Activated CD8-positive, alpha-beta memory T cell treated with anti-CD3 and anti-CD28 coated beads for 48 hours (primary cell): Measurements from ENCODE around the gene KRT33B.
"Not testable (repeated sequence)": the region's sequence is repeated elsewhere in the genome, so short reads cannot be mapped to it uniquely, and the experiment has no call there.

ENCODE experiments used
- DNase-seq, 3 experiments: peaks; one replicate each; pipeline ENCODE4 v3.0.0-alpha.2; 2020; ENCODE audit warnings: low read depth in 2 of 3, low spot score in 2 of 3

The KRT33B gene

GRCh38 chr17:41394254-41394996 lies 24.8 kb upstream of the KRT33B start:
- DNase-seq: no peak

- DNase-seq: no peak
Observed at GRCh38 chr17:41393826-41394225, 24.2 kb upstream of the KRT33B start.

DNA sequence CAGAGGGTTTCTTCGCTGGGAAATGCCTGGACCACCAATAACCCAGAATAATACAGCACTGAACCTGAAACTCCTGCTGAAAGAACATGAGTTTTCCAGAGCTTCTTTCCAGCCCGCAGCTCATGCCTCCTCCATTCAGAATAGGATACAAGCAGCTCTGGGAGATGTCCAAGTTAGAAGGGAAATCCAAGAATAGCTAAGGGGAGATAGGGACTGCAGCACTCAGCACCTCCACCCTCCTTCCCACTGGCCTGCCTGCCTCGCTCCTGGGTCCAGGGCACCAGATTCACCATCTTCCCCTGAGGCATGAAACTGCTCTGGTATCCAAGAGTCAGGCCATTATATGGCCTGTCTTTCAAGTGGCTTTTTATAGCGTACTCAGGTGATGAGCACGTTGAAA lies 23.7 kb upstream of the KRT33B start:
- no peak for DNase-seq

- DNase-seq: no peak
Observed at GRCh38 chr17:41392278-41392677, 22.7 kb upstream of the KRT33B start.

DNA sequence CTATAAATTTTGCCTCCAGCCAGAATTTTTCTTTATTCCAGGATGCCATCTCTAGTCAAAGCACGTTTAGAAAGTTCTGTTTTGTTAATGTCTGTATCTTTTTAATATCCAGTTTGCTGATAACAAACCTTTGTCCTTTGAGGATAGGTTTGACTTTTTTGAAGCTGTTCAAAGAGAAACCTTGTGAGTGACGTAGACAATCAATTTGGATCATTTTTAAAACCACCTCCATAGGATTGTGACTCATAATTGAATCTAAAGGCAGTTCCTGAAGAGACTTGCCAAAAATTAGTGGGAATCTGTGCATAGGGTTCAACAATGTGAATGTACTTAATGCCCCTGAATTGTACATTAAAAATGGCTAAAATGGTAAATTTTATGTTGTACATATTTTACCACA lies 21.9 kb upstream of the KRT33B start:
- DNase-seq: no peak

- DNase-seq: no peak
Observed at GRCh38 chr17:41390411-41390938, 20.9 kb upstream of the KRT33B start.

DNA sequence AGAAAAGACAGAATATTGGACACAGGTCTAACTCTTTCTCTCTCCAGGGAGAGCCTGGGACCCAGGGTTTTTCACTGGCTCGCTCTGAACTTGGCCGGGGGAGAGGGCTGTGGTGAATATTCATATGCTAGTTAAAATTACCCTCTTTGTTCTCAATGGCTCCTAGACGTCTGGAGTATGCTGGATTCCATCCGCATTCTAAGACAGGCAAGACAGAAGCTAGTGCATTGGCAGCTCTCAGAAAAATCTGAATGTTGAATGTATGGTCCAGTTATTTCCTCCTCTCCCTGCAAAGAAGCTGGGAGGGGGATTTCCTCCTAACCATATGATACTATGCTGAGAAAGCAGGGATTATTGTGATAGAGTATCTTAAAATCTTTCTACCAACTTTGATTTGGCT lies 18.1 kb upstream of the KRT33B start:
- DNase-seq: no peak

DNA sequence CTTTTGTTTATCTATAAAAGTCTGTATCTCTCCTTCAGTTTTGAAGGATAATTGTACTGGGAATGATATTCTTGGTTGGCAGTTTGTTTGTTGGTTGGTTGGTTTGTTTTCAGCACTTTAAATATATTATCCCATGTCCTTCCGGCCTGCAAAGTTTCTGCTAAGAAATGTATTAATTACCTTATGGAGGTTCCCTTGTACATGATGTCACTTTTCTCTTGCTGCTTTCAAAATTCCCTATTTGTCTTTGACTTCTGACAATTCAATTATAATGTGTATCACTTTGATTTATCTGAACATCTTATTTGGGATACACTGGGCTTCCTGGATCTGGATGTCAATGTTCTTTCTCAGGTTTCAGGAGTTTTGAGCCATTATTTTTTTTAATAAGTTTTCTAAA lies 16.6 kb upstream of the KRT33B start:
- no peak for DNase-seq

DNA sequence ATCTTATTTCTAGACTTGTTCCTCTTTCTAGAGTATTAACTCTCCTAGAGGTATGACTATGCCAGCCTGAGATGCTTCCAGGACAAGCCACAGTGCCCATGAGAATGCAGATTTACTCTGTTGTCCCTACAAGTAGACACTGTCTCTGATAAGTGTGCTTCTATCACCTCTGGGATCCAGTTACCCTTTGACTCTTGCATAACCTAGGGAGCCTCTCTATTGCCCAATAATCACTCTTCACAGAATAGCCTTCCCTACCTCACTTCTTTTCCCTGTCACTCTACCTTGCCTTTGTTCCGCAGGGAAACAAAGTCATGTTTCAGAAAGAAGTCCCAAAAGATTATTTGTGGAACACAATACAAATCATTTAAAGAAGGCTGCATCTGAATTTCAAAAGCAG lies 14.1 kb upstream of the KRT33B start:
- DNase-seq: no peak

DNA sequence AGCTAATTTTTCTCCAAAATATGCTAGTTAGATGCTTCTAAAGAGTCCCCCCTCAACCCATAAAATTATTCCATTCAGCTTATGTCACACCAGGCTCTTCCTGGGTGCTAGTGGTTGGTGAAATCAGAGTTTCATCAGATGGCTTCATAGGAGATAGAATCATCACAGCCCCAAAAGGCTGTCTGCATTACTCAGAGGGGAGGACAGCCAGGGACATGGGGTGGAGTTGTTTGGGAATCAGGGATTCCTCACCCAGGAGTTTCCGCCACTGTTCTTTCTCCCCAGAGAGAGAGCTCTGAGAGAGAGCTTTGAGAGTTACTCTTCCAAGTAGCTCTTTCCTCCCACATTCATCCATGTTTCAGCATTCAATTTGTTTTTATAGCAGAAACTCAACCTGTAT lies 12.8 kb upstream of the KRT33B start:
- no peak for DNase-seq

DNA sequence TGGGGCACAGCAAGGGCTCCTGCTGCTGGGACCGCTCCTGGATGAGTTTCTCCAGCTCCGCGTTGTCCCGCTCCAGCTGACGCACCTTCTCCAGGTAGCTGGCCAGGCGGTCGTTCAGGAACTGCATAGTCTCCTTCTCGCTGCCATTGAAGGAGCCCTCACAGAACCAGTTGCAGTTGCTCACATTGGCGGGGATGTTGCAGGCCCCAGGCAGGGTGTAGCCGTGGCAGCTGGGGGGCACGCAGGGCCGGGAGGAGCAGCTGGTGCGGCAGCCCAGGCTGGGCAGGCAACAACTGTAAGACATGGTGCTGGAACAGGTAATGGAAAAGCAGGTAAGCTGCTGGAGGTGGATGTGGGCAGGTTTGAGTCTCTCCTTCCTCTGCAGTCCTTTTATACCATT lies 12.3 kb upstream of the KRT33B start, which contains the start of gene KRT34:
Gene KRT34 (minus strand): TSS at position 364 of the 400 bp plus-strand sequence. CDS start 60 bp downstream, at position 304.
- DNase-seq: not testable (repeated sequence)

- not testable (repeated sequence) for DNase-seq
Observed at GRCh38 chr17:41380091-41380490, 10.5 kb upstream of the KRT33B start.

DNA sequence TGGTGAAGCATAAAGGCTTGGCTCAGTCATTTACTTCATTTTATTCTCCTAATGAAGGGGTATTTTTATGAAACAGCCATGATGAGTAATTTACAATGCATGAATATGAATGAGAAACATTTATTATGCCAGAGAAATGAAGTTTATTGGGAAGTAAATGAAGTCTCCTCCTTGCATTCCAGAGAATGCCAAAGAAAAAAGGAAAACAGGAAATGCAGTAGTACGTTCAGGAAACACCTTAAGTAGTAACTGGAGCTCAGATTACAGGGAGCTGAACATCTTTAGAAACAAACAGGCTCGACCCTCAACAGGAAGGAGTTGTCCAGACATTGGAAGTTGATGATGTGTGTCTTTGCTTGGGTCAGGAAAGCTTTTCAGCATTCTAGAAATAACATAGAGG lies 7.9 kb upstream of the KRT33B start:
- no peak for DNase-seq

GRCh38 chr17:41369023-41369422 lies 590 bp downstream of the KRT33B start:
- DNase-seq: no peak

GRCh38 chr17:41367426-41368075 lies 2.1 kb downstream of the KRT33B start:
- no peak for DNase-seq

DNA sequence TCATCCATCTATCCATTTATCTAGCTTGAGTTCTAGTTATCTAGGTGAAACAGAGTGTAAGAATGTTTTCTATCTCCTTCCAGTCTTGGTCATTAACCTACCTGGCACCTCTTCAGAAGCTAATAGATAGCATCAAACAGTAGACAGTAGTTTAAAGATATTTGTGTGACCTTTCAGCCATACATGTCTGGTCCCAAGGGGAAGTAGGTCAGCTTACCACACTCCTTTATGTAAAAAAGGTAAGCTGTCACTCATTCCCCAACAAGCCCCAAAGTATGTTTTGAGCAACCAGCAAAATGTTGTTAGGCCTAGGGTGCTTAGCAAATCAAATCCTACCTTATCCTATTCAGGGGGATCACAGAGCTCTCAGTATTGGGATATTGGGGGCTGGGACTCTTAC lies 3.5 kb downstream of the KRT33B start:
- DNase-seq: no peak

DNA sequence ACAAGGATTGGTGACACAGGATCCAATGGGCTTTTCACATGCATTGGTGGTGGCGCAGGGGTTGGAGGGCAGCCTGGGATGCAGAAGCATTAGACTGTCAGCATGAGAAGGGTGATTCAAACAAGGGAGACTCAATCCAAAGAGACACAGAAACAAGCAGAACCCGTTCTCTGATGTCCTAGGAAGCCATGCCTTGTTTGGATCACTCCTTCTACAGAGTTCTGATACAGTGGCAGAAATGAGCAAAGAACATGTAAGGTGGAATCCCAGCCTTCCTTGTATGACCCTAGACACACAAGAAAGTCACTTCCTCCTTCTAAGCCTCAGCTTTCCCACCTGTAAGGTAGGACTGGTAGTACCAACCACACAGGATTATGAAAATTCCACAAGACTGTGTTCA lies 5.7 kb downstream of the KRT33B start:
- no peak for DNase-seq

DNA sequence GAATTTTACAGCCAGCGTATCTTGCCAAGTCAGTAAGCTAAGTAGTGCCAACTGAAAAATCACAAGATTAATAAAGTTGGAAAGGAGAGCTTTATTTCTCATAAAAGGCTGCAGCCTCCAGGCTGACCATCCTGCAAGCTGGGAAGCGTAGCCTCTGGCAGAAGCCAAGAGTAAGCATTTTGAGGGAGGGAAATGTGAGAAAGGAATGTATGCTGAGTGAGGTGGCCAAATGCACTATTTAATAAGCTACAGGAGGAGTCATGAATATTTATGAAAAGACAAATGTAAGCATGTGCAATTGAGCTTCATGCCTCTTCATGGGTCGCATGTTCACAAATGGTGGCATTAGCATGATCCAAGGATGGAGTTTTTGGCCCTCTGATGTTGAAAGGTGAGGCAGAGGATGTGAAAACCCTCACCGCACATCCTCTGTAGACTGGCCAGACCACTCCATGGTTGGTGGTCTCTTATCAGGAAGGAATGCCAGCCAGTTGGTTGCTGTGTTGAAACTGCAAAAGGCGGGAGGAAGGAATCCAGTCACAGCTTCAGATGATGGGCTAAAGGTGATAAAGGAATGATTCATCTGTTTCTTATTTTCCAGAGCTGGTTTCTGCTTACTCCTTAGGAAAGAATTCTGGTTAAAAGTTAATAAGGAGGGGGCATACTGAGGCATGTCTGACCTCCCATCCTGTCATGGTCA lies 9.2 kb downstream of the KRT33B start:
- no peak for DNase-seq

- DNase-seq: no peak
Observed at GRCh38 chr17:41354536-41354935, 15.1 kb downstream of the KRT33B start.

GRCh38 chr17:41352597-41353366 lies 16.8 kb downstream of the KRT33B start:
- no peak for DNase-seq

DNA sequence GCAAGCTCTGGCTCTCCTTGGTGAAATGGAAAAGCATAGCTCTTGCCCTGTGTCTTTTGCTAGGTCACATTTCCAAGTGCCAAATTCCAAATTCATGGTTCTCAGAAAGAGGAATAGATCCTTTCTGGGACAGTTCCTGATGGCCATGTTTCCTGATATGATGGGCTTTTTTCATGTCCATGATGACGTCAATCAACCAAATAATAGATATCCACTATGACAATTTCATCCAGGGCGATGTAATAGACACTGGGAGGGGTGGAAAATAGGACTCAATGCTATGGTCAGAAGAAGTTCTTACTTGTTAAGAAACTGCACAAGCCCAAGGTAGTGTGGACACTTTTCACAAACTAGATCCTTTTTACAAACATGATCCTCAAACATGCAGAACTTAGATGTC lies 18.4 kb downstream of the KRT33B start:
- no peak for DNase-seq
